Measurements from ENCODE around the gene DCUN1D2. TPM values are rescaled to one million over a fixed set of nuclear protein-coding genes. Genes with fewer than 3 reads are reported as not detected.

DCUN1D2 gene
- total and polyA plus RNA-seq, 2 donors from 2014 or later = 7.6 to 19.5 TPM

DNA sequence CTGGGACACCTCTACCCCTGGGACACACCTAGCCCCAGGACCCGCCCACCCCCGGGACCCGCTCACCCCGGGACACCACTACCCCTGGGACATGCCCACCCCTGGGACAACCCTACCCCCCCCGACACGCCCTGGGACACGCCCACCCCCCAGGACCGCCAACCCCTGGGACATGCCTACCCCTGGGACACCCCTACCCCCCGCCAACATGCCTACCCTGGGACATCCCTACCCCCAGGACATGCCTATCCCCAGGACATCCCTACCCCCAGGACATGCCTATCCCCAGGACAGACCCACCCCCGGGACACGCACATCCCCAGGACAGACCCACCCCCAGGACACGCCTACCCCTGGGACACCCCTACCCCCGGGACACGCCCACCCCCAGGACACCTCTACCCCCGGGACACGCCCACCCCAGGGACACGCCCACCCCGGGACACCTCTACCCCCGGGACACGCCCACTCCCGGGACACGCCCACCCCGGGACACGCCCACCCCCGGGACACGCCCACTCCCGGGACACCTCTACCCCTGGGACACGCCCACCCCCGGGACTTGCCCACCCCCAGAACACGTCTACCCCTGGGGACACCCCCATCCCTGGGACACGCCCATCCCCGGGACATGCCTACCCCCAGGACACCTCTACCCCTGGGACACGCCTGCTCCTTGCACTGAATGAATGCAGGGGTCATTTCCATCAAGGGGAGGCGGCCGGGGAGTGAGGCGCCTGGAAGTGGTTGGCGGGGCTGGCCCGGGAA, 69.5 kb downstream of the DCUN1D2 start:
- TF ChIP-seq, protein P1, sequence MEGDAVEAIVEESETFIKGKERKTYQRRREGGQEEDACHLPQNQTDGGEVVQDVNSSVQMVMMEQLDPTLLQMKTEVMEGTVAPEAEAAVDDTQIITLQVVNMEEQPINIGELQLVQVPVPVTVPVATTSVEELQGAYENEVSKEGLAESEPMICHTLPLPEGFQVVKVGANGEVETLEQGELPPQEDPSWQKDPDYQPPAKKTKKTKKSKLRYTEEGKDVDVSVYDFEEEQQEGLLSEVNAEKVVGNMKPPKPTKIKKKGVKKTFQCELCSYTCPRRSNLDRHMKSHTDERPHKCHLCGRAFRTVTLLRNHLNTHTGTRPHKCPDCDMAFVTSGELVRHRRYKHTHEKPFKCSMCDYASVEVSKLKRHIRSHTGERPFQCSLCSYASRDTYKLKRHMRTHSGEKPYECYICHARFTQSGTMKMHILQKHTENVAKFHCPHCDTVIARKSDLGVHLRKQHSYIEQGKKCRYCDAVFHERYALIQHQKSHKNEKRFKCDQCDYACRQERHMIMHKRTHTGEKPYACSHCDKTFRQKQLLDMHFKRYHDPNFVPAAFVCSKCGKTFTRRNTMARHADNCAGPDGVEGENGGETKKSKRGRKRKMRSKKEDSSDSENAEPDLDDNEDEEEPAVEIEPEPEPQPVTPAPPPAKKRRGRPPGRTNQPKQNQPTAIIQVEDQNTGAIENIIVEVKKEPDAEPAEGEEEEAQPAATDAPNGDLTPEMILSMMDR (IDR thresholded peaks at IDR 0.05; ENCODE audit: borderline replicate concordance, extremely low read depth, insufficient read depth) = no peak
- no peak for FAIRE-seq
- Histone ChIP-seq H3K9ac (ENCODE audit: low read length in 3 of 3) (no peak overlapping the region), H3K36me3 (ENCODE audit: control insufficient read depth in 2 of 3, insufficient read depth in 3 of 3, low read length in 3 of 3) (no peaks in the 10 kb centered on the region), H3K27me3 (ENCODE audit: control insufficient read depth, insufficient read depth, low read length) (no peaks in the 10 kb centered on the region), H3K9me3 (ENCODE audit: control insufficient read depth in 2 of 3, insufficient read depth in 1 of 3, low read length in 3 of 3) (no peaks in the 10 kb centered on the region), H3K4me1 (ENCODE audit: control insufficient read depth in 2 of 3, insufficient read depth in 2 of 3, low read depth in 1 of 3, low read length in 3 of 3) (no peaks in the 10 kb centered on the region), H3K27ac (ENCODE audit: low read depth in 2 of 2, low read length in 2 of 2) (no peak overlapping the region), H3K4me3 (ENCODE audit: low read length in 3 of 3) (no peak overlapping the region)
- intact Hi-C loops (cut with DNase I) = no loop called here
- DNase-seq = peak in 1 of 5 donors; percentile 74

DNA sequence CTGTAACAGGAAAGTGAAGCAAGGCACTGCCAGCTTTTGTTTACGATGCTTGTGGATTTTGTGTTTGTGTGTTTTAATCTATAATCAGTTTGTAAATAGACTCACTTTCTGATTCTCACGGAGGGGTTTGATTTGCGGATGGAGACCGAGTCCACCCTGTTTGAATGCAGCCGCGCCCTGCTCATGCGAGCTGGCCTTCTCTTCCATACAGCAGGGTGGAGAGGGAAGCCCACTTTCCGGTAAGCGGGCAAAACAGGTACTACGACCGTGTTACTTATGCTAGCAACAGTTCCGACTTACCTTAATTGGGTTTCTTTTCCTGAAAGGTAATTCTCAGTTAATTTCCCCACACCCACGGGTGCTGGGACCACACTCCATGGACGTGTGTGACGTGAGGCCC, 70.3 kb downstream of the DCUN1D2 start:
- TF ChIP-seq, protein P1 (IDR thresholded peaks at IDR 0.05; ENCODE audit: borderline replicate concordance, extremely low read depth, insufficient read depth) = no peak
- Histone ChIP-seq H3K27me3 (ENCODE audit: control insufficient read depth, insufficient read depth, low read length) (no peaks in the 10 kb centered on the region), H3K27ac (ENCODE audit: low read depth in 2 of 2, low read length in 2 of 2) (no peak overlapping the region), H3K4me1 (ENCODE audit: control insufficient read depth in 2 of 3, insufficient read depth in 2 of 3, low read depth in 1 of 3, low read length in 3 of 3) (no peaks in the 10 kb centered on the region), H3K4me3 (ENCODE audit: low read length in 3 of 3) (no peak overlapping the region), H3K9me3 (ENCODE audit: control insufficient read depth in 2 of 3, insufficient read depth in 1 of 3, low read length in 3 of 3) (no peaks in the 10 kb centered on the region), H3K9ac (ENCODE audit: low read length in 3 of 3) (no peak overlapping the region), H3K36me3 (ENCODE audit: control insufficient read depth in 2 of 3, insufficient read depth in 3 of 3, low read length in 3 of 3) (no peaks in the 10 kb centered on the region)
- intact Hi-C loops (cut with DNase I) = no loop called here
- no peak for FAIRE-seq
- no peak for DNase-seq

- Histone ChIP-seq H3K9me3 (ENCODE audit: control insufficient read depth in 2 of 3, insufficient read depth in 1 of 3, low read length in 3 of 3) (no peaks in the 10 kb centered on the region), H3K27me3 (ENCODE audit: control insufficient read depth, insufficient read depth, low read length) (no peaks in the 10 kb centered on the region), H3K4me1 (ENCODE audit: control insufficient read depth in 2 of 3, insufficient read depth in 2 of 3, low read depth in 1 of 3, low read length in 3 of 3) (no peaks in the 10 kb centered on the region), H3K4me3 (ENCODE audit: low read length in 3 of 3) (no peak overlapping the region), H3K36me3 (ENCODE audit: control insufficient read depth in 2 of 3, insufficient read depth in 3 of 3, low read length in 3 of 3) (no peaks in the 10 kb centered on the region), H3K9ac (ENCODE audit: low read length in 3 of 3) (no peak overlapping the region), H3K27ac (ENCODE audit: low read depth in 2 of 2, low read length in 2 of 2) (no peak overlapping the region)
- intact Hi-C loops (cut with DNase I) = no loop called here
- TF ChIP-seq, protein P1 (IDR thresholded peaks at IDR 0.05; ENCODE audit: borderline replicate concordance, extremely low read depth, insufficient read depth) = no peak
- FAIRE-seq (no peak), DNase-seq (peak in 1 of 5 donors; percentile 32)
Measured at GRCh38 chr13:113419531-113420193, 70.8 kb downstream of the DCUN1D2 start.
